PFSK-1 (cell line): ENCODE data around the gene NFATC2IP.

Experiments
- SIN3A ChIP-seq: IDR thresholded peaks from 2 replicates; pipeline ENCODE4 v1.6.1; 2012; ENCODE audit warnings: mild to moderate bottlenecking, low read length, moderate library complexity, borderline replicate concordance; ENCODE audit not compliant: insufficient read depth
- TAF1 ChIP-seq: IDR thresholded peaks from 2 replicates; pipeline ENCODE4 v1.6.1; 2012; ENCODE audit warnings: low read length, control low read depth, borderline replicate concordance; ENCODE audit not compliant: insufficient read depth
- TF ChIP-seq, protein P1 (sequence below), 2 experiments: IDR thresholded peaks; 2 replicates each; pipeline versions ENCODE4 v1.6.1 to v1.8.0; 2011 to 2012; ENCODE audit warnings: low read depth in 2 of 2, low read length in 2 of 2, control low read depth in 1 of 2, inconsistent platforms in 1 of 2, mild to moderate bottlenecking in 1 of 2, moderate library complexity in 1 of 2; ENCODE audit not compliant: insufficient read depth in 1 of 2

DNA sequence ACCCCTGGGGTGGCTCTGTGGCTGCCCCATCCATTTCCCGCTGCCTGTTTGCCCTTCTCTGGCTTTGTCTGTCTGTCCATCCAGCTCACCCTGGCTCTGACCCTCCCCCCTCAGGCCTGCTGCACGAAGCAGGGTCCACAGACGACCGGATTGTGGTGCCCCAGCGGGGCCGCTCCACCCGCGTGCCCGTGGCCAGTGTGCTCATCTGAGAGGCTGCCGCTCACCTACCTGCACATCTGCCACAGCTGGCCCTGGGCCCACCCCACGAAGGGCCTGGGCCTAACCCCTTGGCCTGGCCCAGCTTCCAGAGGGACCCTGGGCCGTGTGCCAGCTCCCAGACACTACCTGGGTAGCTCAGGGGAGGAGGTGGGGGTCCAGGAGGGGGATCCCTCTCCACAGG lies 33.4 kb downstream of the NFATC2IP start:
- TF ChIP-seq TAF1: no peak
- TF ChIP-seq SIN3A: no peak
- TF ChIP-seq, protein P1, sequence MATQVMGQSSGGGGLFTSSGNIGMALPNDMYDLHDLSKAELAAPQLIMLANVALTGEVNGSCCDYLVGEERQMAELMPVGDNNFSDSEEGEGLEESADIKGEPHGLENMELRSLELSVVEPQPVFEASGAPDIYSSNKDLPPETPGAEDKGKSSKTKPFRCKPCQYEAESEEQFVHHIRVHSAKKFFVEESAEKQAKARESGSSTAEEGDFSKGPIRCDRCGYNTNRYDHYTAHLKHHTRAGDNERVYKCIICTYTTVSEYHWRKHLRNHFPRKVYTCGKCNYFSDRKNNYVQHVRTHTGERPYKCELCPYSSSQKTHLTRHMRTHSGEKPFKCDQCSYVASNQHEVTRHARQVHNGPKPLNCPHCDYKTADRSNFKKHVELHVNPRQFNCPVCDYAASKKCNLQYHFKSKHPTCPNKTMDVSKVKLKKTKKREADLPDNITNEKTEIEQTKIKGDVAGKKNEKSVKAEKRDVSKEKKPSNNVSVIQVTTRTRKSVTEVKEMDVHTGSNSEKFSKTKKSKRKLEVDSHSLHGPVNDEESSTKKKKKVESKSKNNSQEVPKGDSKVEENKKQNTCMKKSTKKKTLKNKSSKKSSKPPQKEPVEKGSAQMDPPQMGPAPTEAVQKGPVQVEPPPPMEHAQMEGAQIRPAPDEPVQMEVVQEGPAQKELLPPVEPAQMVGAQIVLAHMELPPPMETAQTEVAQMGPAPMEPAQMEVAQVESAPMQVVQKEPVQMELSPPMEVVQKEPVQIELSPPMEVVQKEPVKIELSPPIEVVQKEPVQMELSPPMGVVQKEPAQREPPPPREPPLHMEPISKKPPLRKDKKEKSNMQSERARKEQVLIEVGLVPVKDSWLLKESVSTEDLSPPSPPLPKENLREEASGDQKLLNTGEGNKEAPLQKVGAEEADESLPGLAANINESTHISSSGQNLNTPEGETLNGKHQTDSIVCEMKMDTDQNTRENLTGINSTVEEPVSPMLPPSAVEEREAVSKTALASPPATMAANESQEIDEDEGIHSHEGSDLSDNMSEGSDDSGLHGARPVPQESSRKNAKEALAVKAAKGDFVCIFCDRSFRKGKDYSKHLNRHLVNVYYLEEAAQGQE (IDR thresholded peaks at IDR 0.05; ENCODE audit: insufficient read depth in 1 of 2, low read depth in 2 of 2, low read length in 2 of 2): no peak
